ENCODE measurements around the gene ZNF23.

ZNF23 gene

GRCh38 chr16:71472051-71472450, 10.0 kb upstream of the ZNF23 start:
- DNase-seq (ENCODE audit: low read depth in 3 of 3, low spot score in 1 of 3), result no peak

- DNase-seq (ENCODE audit: low read depth in 3 of 3, low spot score in 1 of 3), result peak in 1 of 3 donors; percentile 17
These were observed 5.8 kb upstream of the ZNF23 start for GRCh38 chr16:71467810-71468209.

GRCh38 chr16:71464231-71464630, 2.2 kb upstream of the ZNF23 start:
- no peak for DNase-seq (ENCODE audit: low read depth in 3 of 3, low spot score in 1 of 3)

- DNase-seq (ENCODE audit: low read depth in 3 of 3, low spot score in 1 of 3), result no peak
These were observed 1.1 kb downstream of the ZNF23 start for GRCh38 chr16:71460941-71461340.

GRCh38 chr16:71460236-71460635, 1.8 kb downstream of the ZNF23 start:
- no peak for DNase-seq (ENCODE audit: low read depth in 3 of 3, low spot score in 1 of 3)

GRCh38 chr16:71459510-71459909, 2.5 kb downstream of the ZNF23 start:
- DNase-seq (ENCODE audit: low read depth in 3 of 3, low spot score in 1 of 3), result no peak

- no peak for DNase-seq (ENCODE audit: low read depth in 3 of 3, low spot score in 1 of 3)
These were observed 5.2 kb downstream of the ZNF23 start for GRCh38 chr16:71456801-71457200.

- no peak for DNase-seq (ENCODE audit: low read depth in 3 of 3, low spot score in 1 of 3)
These were observed 9.0 kb downstream of the ZNF23 start for GRCh38 chr16:71453036-71453435.

GRCh38 chr16:71449020-71449419, 13.0 kb downstream of the ZNF23 start:
- DNase-seq (ENCODE audit: low read depth in 3 of 3, low spot score in 1 of 3), result no peak

- DNase-seq (ENCODE audit: low read depth in 3 of 3, low spot score in 1 of 3), result no peak
These were observed 13.7 kb downstream of the ZNF23 start for GRCh38 chr16:71448274-71448866.

- no peak for DNase-seq (ENCODE audit: low read depth in 3 of 3, low spot score in 1 of 3)
These were observed 18.3 kb downstream of the ZNF23 start for GRCh38 chr16:71443714-71444113.

- no peak for DNase-seq (ENCODE audit: low read depth in 3 of 3, low spot score in 1 of 3)
These were observed 20.0 kb downstream of the ZNF23 start, which contains the start of gene TLE7 for GRCh38 chr16:71442051-71442440. Gene TLE7, minus strand, starts transcription at chr16:71442054. Its CDS starts 8,730 bp downstream, at chr16:71433324.

GRCh38 chr16:71441348-71442050, 20.5 kb downstream of the ZNF23 start:
- DNase-seq (ENCODE audit: low read depth in 3 of 3, low spot score in 1 of 3), result peak in 1 of 3 donors; percentile 13

GRCh38 chr16:71440669-71441347, 21.2 kb downstream of the ZNF23 start:
- no peak for DNase-seq (ENCODE audit: low read depth in 3 of 3, low spot score in 1 of 3)

- DNase-seq (ENCODE audit: low read depth in 3 of 3, low spot score in 1 of 3), result no peak
These were observed 22.5 kb downstream of the ZNF23 start for GRCh38 chr16:71439523-71439922.

- DNase-seq (ENCODE audit: low read depth in 3 of 3, low spot score in 1 of 3), result no peak
These were observed 25.6 kb downstream of the ZNF23 start for GRCh38 chr16:71436473-71436872.

GRCh38 chr16:71432906-71433305, 29.1 kb downstream of the ZNF23 start:
- DNase-seq (ENCODE audit: low read depth in 3 of 3, low spot score in 1 of 3), result no peak

- no peak for DNase-seq (ENCODE audit: low read depth in 3 of 3, low spot score in 1 of 3)
These were observed 30.1 kb downstream of the ZNF23 start for GRCh38 chr16:71431991-71432390.

- DNase-seq (ENCODE audit: low read depth in 3 of 3, low spot score in 1 of 3), result no peak
These were observed 30.9 kb downstream of the ZNF23 start for GRCh38 chr16:71431176-71431575.

GRCh38 chr16:71430744-71431143, 31.3 kb downstream of the ZNF23 start:
- DNase-seq (ENCODE audit: low read depth in 3 of 3, low spot score in 1 of 3), result no peak

- DNase-seq (ENCODE audit: low read depth in 3 of 3, low spot score in 1 of 3), result no peak
These were observed 32.5 kb downstream of the ZNF23 start for GRCh38 chr16:71429581-71429980.

GRCh38 chr16:71428883-71429282, 33.2 kb downstream of the ZNF23 start:
- DNase-seq (ENCODE audit: low read depth in 3 of 3, low spot score in 1 of 3), result no peak
